HEK293T (cell line): ENCODE measurements around the gene TBC1D12.

Source experiments
- BHLHE40 ChIP-seq: fragments of 450-650 bp; IDR thresholded peaks from 2 replicates; pipeline ENCODE4 v1.6.1; 2016; ENCODE audit warnings: mild to moderate bottlenecking, moderate library complexity, borderline replicate concordance
- ELF4 ChIP-seq: fragments of 450-650 bp; IDR thresholded peaks from 2 replicates; pipeline ENCODE4 v1.6.1; 2017; ENCODE audit warnings: antibody characterized with exemption
- FOXK2 ChIP-seq: fragments of 450-650 bp; IDR thresholded peaks from 2 replicates; pipeline ENCODE4 v1.6.1; 2016; ENCODE audit warnings: mild to moderate bottlenecking
- SP1 ChIP-seq: fragments of 450-650 bp; IDR thresholded peaks from 2 replicates; pipeline ENCODE4 v1.6.1; 2017
- TARDBP ChIP-seq: fragments of 450-650 bp; IDR thresholded peaks from 2 replicates; pipeline ENCODE4 v1.6.1; 2016
- ZNF384 ChIP-seq: fragments of 450-650 bp; IDR thresholded peaks from 2 replicates; pipeline ENCODE4 v1.6.1; 2016

DNA sequence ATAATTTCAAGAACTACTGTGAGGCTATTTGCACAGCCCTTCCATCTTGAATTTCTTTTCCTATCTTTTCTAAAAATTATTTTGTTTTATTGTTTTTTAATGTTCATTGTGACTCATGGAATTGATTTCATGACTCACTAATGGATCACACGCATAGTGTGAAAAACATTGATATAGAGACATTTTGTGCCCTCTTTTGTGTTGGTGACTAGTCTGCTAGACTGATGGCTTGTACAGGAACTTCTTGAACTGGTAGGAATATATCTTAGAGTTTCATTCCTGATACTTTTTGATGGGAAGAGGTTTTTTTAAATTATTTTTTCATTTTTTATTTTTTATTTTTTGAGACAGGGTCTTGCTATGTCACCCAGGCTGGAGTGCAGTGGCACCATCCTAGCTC is 27.0 kb upstream of the TBC1D12 start:
- TF ChIP-seq FOXK2 (no peak), SP1 (no peak), TARDBP (no peak), ZNF384 (no peak), ELF4 (no peak), BHLHE40 (no peak)
